ENCODE results near the gene OLIG1.
A peak's percentile ranks its signal among the peaks of the same experiment; 100 is the strongest.

OLIG1 gene

DNA sequence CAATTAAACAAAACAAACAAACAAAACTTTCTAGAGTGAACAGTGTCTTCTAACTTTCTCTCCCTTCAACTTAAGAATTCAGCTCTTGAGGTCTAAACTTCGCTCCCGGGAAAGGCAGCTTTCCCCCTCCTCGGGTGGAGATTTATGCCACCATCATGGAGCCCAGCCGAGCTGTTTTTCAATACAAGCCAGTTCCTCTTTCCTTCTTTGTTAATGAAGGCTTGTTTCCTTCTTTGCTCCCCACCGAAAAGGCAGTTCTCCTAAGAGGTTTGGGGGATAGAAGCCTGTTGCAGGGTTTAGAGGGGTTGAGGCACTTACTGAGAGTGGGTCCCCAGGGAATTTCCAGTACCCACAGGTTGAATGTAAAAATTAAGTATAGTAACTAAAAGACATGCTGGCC is 26.5 kb downstream of the OLIG1 start:
- Mint-ChIP-seq H3K4me1 (no peaks in the 10 kb centered on the region), H3K36me3 (no peaks in the 10 kb centered on the region), H3K27ac (no peak overlapping the region), H3K27me3 (no peaks in the 10 kb centered on the region), H3K9me3 (no peaks in the 10 kb centered on the region), H3K4me3 (no peak overlapping the region)

DNA sequence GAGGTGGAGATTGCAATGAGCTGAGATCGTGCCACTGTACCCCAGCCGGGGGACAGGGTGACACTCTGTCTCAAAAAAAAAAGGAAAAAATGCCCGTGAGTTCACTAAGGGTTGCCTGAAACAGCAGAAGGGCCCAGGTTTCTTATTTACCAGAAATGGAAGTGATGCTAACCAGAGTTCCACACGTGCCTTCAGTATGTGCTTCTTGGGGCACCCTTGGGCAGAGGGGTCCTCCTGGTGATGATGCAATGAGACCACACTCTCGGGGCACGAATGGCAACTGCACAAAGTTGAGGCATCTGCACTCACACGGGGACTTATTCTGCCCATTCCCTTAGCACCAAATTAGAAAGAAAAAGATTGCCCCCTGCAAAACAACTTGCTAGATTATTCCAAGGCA is 29.2 kb downstream of the OLIG1 start:
- H3K9me3 Mint-ChIP-seq: no peaks in the 10 kb centered on the region
- H3K4me1 Mint-ChIP-seq: no peaks in the 10 kb centered on the region
- H3K4me3 Mint-ChIP-seq: no peak overlapping the region
- H3K27me3 Mint-ChIP-seq: no peaks in the 10 kb centered on the region
- H3K36me3 Mint-ChIP-seq: no peaks in the 10 kb centered on the region
- no peak overlapping the region for H3K27ac Mint-ChIP-seq

GRCh38 chr21:33101300-33101911 is 31.5 kb downstream of the OLIG1 start:
- Mint-ChIP-seq H3K4me1 (no peaks in the 10 kb centered on the region), H3K27me3 (peaks cover 3% of the 10 kb centered on the region), H3K36me3 (no peaks in the 10 kb centered on the region), H3K27ac (no peak overlapping the region), H3K4me3 (no peak overlapping the region), H3K9me3 (no peaks in the 10 kb centered on the region)

DNA sequence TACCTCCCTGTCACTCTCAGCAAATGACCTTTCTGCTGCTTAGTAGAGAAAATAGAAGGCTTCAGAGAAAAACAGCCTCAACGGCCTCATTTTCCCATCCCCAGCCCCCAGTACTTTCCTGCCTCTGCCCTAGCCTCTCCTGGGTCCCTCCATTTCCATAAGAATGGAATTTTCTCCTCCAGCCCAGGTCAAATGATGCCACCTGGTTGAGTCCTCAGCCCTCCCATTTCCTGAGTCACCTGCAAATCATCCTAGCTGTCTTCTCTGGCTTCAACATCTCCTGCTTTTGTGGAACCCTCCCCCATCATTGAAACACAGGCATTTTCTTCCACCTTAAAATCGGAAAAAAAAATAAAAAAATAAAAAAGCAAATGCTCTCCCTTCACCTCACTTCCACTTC is 35.1 kb downstream of the OLIG1 start:
- Mint-ChIP-seq H3K4me1 (peaks cover 4% of the 10 kb centered on the region), H3K9me3 (no peaks in the 10 kb centered on the region), H3K4me3 (no peak overlapping the region), H3K27ac (no peak overlapping the region), H3K36me3 (no peaks in the 10 kb centered on the region), H3K27me3 (peaks cover 9% of the 10 kb centered on the region)

DNA sequence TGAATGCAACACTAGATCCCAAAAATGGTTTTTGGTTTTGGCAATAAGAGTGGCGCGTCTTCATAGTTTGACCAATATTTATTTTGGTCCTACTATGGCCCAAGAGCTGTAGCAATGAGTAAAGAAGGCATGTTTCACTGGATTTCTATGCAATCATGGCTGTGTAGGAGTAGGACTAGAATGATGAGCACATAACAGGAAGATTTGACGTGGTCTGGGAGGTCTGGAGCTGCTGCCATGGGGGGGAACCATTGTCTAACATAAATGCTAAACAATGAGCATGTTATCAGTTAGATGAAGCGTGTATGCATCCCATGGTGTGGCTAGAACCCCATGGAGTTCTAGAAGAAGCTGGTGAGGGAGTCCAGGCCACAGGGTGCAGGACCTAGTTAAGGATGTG is 38.3 kb downstream of the OLIG1 start:
- Mint-ChIP-seq H3K9me3 (no peaks in the 10 kb centered on the region), H3K27me3 (peaks cover 16% of the 10 kb centered on the region), H3K36me3 (no peaks in the 10 kb centered on the region), H3K4me1 (peaks cover 4% of the 10 kb centered on the region), H3K4me3 (no peak overlapping the region), H3K27ac (no peak overlapping the region)

DNA sequence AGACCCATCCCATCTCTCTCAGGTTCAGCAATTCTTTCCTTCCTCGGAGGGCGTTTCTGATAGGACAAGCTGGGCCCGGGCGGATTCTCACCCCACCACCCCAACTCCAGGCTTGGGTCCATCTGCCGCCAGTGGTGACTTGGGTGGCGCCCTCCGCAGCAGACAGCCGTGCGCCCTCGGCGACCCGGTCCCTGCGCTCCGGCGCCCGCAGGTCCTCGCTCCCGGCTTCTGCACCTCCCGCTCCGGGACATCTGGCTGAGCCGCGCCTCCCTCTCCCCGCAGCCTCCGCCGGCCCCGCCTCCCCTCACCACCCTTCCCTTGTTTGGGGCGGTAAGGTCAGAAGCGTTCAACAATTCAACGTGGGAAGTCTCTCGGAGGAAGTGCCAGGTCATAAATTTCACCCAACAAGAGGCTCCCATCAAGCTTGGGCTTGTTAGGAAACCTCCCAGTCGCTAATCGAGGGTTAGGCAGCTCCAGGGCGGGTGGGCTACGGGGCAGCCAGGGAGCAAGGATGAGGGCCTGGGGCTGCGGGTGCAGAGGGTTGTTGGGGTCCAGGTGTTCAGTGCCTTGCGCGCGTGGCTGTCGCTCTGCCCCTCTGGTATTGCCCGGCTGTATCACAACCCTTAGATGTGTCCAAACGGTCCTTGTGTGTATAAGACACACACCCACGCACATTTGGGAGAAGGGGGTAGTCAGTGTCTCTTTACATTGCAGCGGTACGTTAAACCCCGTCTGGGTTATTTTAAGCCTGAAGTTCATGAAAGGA is 39.8 kb downstream of the OLIG1 start:
- Mint-ChIP-seq H3K27ac (no peak overlapping the region), H3K36me3 (no peaks in the 10 kb centered on the region), H3K4me1 (peaks cover 4% of the 10 kb centered on the region), H3K27me3 (peaks cover 13% of the 10 kb centered on the region), H3K9me3 (no peaks in the 10 kb centered on the region), H3K4me3 (peak overlapping the region; percentile 70)

DNA sequence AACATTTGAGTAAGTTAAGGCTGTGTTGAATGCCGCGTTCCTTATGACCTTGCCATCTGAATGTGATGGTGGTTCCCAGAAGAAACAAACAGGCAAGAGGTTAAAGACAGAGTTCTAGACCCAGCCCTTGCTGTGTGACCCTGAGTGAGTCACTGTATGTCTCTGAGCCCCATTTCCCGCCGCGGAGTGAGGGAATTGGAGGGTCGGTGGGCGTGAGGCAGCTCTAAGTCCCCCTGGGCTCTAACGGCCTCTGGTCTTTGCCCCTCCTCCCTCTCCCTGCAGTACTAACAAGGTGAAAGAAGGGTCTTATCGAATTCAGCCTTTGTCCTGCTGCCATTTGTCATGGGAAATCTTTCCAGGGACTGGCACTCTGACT is 40.4 kb downstream of the OLIG1 start:
- H3K36me3 Mint-ChIP-seq: no peaks in the 10 kb centered on the region
- peaks cover 4% of the 10 kb centered on the region for H3K4me1 Mint-ChIP-seq
- no peak overlapping the region for H3K4me3 Mint-ChIP-seq
- H3K27me3 Mint-ChIP-seq: peaks cover 13% of the 10 kb centered on the region
- H3K9me3 Mint-ChIP-seq: no peaks in the 10 kb centered on the region
- H3K27ac Mint-ChIP-seq: no peak overlapping the region

DNA sequence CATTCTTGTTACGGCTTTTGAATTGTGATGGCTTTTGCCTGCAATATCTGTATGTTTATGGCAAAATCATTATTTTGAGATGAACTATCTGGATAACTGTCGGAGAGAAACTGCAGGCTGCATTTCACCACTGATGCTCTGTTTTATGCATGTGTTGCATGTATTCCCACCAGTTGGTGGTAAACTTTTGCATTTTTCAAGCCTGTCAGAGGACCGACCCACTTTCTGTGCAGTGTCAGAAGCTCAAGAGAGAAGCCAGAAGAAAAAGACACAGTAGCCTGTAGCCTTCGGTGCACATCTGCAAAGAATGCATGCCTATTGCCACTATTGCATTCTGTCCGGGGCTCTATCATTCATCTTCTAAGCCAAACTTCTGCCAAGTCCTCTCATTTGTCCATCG is 41.6 kb downstream of the OLIG1 start:
- Mint-ChIP-seq H3K9me3 (no peaks in the 10 kb centered on the region), H3K27me3 (peaks cover 13% of the 10 kb centered on the region), H3K27ac (no peak overlapping the region), H3K4me1 (peaks cover 17% of the 10 kb centered on the region), H3K4me3 (no peak overlapping the region), H3K36me3 (no peaks in the 10 kb centered on the region)

DNA sequence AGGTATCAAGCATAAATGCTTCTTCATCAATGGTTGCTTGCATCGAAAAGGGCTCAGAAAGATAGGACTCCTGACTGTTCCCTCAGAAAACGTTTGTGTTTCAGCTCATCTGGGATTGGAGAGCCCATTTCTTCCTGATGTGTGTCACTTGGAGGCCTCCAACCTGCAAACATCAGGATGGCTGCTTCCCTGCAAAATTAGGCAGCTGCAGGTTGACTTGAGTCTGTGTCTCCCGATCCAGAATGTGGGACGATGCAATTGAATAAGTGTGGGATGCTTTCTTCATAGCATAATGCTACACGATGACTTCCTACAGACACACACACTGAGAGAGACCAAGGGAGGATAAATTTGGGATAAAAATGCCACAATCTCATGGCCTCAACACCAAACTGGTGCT is 42.2 kb downstream of the OLIG1 start:
- H3K4me1 Mint-ChIP-seq: peaks cover 23% of the 10 kb centered on the region
- H3K27ac Mint-ChIP-seq: no peak overlapping the region
- H3K27me3 Mint-ChIP-seq: peaks cover 13% of the 10 kb centered on the region
- H3K36me3 Mint-ChIP-seq: no peaks in the 10 kb centered on the region
- no peaks in the 10 kb centered on the region for H3K9me3 Mint-ChIP-seq
- H3K4me3 Mint-ChIP-seq: no peak overlapping the region

DNA sequence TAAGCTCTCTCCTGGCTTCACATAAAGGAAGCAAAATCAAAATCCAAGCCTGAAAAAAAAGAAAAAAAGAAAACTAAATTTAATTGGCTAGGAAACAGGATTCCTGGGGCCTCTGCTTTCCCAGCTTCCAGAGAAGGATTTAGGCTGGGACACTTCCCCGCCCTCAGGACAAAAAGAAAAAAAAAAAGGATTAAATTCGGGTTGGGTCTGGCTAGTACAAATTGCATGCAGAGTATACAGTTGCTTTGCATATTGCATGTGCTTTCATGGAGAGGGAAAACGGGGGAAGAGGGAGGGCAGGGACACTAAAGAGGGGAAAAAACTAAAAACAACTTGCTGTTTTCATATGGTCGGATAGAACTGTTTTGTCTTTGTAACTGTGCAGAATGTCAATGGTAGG is 42.7 kb downstream of the OLIG1 start:
- Mint-ChIP-seq H3K4me1 (peaks cover 28% of the 10 kb centered on the region), H3K36me3 (no peaks in the 10 kb centered on the region), H3K9me3 (no peaks in the 10 kb centered on the region), H3K27me3 (peaks cover 13% of the 10 kb centered on the region), H3K4me3 (no peak overlapping the region), H3K27ac (no peak overlapping the region)

DNA sequence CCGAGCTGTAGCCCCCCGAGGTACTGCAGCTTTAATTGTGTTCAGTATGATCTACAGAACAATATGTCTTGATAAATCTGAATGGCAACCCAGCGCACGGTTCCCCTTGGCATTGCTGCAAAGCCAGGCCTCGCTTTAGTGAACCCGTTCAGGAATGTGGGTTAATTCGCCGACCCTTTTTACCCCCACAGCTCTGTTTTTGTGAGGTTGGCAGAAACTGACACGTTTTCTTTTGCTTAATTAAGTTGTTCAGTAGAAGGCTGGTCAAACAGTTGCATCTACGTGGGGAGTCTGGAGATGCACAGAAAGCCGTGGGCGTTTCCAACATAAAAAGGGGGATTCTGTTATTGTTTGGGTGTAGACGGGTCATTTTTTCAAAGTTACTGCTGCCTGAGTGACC is 43.2 kb downstream of the OLIG1 start:
- no peak overlapping the region for H3K4me3 Mint-ChIP-seq
- H3K36me3 Mint-ChIP-seq: no peaks in the 10 kb centered on the region
- no peak overlapping the region for H3K27ac Mint-ChIP-seq
- peaks cover 30% of the 10 kb centered on the region for H3K4me1 Mint-ChIP-seq
- peaks cover 13% of the 10 kb centered on the region for H3K27me3 Mint-ChIP-seq
- H3K9me3 Mint-ChIP-seq: no peaks in the 10 kb centered on the region

DNA sequence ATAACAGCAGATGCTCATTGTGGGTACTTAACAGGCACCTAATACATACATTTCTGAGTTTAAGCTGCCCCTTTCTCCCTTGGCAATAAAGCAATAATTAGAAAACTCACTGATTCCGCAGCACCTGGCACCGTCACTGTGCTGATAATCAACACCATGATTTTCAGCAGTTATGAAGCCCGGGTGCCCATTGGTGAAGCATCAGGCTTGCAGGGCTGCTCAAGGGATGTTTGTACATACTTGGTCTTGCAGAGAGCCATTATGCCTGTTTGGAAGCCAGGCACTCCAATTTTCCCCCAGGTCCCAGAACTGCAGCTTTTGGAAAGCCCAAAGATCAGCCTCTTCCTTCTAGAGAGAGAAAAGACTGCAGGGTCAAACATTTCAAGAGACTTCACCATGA is 44.3 kb downstream of the OLIG1 start:
- Mint-ChIP-seq H3K4me3 (no peak overlapping the region), H3K27me3 (peaks cover 10% of the 10 kb centered on the region), H3K27ac (no peak overlapping the region), H3K36me3 (no peaks in the 10 kb centered on the region), H3K4me1 (peaks cover 27% of the 10 kb centered on the region), H3K9me3 (no peaks in the 10 kb centered on the region)

DNA sequence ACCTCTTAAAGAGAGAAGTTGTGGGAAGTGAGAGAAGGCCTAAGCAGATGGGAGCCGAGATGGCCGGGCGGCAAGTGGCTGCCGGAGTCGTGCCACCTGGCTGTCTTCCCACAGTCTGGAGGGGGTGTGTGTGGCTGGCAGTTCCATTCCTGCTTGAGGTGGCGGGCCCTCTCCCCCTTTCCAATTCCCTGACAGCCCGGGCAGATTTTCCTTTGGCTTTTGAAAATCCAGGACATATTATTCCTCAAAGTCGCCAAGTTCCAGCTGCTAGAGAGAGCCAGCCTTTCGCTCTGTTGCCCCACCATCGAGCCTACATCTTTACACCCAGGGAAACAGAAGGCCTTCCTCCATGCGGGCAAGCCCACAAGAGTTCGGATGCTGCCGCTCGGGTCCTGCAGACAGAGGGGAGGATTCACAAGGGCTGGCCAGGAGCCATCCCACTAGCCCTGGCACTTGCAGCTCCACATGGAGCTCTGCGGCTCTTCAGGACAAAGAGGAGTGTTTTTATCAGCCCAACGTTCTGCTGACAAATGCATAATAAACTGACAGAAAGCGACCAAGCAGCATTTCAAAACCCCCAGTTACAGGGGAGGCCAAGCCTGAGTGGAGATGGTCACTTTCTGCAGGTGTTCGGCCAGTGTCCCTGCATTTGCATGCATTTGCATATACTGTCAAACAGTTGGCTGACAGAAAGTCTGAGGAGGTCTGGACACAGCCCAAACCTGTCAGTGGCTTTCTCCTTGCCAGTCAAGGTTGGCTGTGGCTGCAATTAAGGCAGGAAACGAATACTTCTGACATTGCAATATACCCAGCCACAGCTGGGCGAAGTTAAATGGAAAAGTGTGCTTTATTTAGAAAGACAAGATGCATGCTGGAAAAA is 45.9 kb downstream of the OLIG1 start:
- no peaks in the 10 kb centered on the region for H3K36me3 Mint-ChIP-seq
- peak overlapping the region; percentile 19 for H3K27ac Mint-ChIP-seq
- H3K27me3 Mint-ChIP-seq: peaks cover 1% of the 10 kb centered on the region
- peaks cover 26% of the 10 kb centered on the region for H3K4me1 Mint-ChIP-seq
- no peaks in the 10 kb centered on the region for H3K9me3 Mint-ChIP-seq
- H3K4me3 Mint-ChIP-seq: peak overlapping the region; percentile 48

GRCh38 chr21:33116676-33117075 is 46.7 kb downstream of the OLIG1 start:
- Mint-ChIP-seq H3K4me1 (peaks cover 26% of the 10 kb centered on the region), H3K9me3 (no peaks in the 10 kb centered on the region), H3K36me3 (no peaks in the 10 kb centered on the region), H3K27ac (peak overlapping the region; percentile 25), H3K4me3 (peak overlapping the region; percentile 48), H3K27me3 (no peaks in the 10 kb centered on the region)

DNA sequence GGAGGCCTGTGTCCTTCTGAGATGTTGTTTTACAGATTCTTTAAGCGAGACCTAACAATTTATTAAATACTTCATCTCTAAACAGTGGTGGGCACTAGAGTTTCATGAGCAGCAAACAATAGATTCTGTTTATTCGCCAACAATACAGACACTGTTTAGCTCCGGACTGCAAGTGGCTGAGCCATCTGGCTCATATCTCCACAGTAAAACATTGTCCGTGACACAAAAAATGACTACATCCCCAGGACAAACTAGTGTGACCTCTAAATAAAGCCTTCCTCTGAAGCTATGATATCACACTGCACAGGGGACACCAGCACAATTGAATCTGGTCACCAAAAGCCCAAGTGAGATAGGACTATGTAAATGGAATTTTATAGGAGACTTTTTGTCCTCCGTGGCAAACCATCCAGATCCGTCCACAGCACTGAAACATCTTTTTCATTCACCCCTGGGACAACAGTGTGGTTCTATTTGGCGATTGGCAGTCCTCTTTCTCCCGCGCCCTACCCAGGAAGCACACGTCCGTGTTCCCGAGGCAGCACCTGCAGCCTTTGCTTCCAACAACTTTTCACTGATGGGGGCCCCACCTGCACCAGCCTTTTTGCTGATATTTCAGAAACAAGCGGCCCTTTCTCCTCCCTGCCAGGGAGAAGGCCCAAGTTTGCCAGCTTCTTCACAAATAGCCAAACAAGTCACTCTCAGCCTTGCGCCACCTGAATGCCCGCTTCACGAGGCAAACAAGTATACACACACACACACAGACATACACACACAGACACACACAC is 47.4 kb downstream of the OLIG1 start:
- Mint-ChIP-seq H3K4me1 (peaks cover 26% of the 10 kb centered on the region), H3K27ac (no peak overlapping the region), H3K36me3 (no peaks in the 10 kb centered on the region), H3K4me3 (peak overlapping the region; percentile 48), H3K27me3 (no peaks in the 10 kb centered on the region), H3K9me3 (no peaks in the 10 kb centered on the region)

All from activated naive CD4-positive, alpha-beta T cell treated with anti-CD3 and anti-CD28 coated beads, Interleukin-2, amount 50 U/mL, for 24 hours (primary cell).